ENCODE data around the gene MAPRE2.
"Not testable (repeated sequence)": the region's sequence is repeated elsewhere in the genome, so short reads cannot be mapped to it uniquely, and the experiment has no call there.

MAPRE2 gene

DNA sequence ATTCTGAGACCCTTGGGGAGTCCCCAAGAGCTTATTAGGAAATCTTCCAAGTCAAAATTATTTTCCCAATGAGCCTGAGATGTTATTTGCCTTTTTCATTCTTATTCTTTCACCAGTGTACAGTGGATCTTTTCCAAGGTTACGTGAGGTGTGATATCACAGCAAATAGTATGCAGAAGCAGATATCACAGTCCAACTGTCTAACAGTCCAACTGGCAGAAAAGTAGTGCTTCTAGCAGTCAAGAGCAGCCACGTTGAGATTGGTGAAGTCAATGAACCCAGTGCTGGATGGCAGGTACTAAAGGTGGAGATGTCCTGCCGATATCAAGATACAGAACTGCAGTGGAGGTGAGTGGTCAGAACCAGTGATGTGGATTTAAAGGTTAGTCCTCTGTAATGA, 120.7 kb downstream of the MAPRE2 start:
- no peak overlapping the region for H3K4me3 ChIP-seq (ENCODE audit: low read length)
- TF ChIP-seq ZNF274 (IDR thresholded peaks at IDR 0.05; ENCODE audit: low read depth, low read length) = no peak

DNA sequence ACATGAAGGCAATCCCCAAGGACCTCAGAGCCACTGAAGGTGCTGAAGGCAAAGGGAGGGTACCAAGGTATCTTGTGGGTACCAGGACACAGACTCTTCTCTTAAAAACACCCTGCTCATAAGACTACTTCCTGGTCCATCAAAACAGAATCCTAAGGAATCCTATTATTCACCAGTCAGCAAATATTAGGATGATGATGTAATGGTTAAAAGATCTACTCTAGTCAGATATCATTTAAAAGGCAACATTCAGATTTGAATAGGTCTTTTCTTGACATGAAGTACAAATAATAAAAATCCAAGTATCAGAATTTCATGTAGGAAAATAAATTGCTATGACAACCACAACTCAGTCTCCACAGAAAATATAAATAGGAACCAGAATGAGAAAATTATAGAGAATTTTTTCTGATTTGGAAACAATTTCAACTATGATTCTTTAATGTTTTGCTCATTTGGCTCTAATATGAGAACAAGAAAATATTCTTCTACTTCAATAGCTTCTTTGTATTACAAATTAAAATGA, 121.9 kb downstream of the MAPRE2 start:
- no peak for TF ChIP-seq ZNF274 (IDR thresholded peaks at IDR 0.05; ENCODE audit: low read depth, low read length)
- no peak overlapping the region for H3K4me3 ChIP-seq (ENCODE audit: low read length)

DNA sequence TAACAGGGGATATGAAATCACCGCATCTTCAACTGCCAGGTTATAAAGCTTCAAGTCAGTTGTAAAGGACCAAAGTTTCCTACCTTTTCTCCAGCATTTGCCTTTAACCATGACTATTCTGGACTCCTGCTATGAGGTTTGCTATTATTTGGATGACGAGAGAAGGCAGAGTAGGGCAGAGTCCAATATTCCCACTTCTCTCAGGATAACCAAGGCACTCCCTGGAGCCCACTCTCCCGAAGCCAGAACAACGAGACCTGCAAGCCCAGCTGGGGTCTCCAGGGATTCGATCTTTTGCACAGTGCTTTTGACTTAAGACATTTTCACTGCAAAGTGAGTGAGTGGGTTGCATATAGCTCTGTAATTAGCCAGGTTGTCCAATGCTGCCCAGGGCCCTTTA, 122.5 kb downstream of the MAPRE2 start:
- TF ChIP-seq ZNF274 (IDR thresholded peaks at IDR 0.05; ENCODE audit: low read depth, low read length) = no peak
- no peak overlapping the region for H3K4me3 ChIP-seq (ENCODE audit: low read length)

DNA sequence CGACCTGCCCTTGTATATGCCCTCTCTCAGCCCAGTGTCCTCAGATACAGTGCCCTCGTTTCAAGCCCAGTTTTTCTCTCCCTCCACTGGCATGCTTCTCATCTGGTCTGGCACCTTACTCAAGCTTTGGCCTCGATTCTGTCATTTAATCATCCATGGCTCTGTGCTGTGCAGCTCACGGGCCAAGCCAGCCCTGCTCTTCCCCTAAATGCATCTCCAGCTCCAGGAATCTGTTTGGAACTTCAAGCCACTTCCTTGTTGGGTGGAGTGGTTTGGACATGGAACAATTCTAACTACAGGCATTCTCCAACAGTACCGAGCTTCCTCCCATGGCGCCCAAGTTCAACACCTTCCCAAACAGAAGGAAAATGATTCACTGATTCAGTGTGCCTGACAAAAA, 122.9 kb downstream of the MAPRE2 start:
- TF ChIP-seq ZNF274 (IDR thresholded peaks at IDR 0.05; ENCODE audit: low read depth, low read length) = no peak
- no peak overlapping the region for H3K4me3 ChIP-seq (ENCODE audit: low read length)

DNA sequence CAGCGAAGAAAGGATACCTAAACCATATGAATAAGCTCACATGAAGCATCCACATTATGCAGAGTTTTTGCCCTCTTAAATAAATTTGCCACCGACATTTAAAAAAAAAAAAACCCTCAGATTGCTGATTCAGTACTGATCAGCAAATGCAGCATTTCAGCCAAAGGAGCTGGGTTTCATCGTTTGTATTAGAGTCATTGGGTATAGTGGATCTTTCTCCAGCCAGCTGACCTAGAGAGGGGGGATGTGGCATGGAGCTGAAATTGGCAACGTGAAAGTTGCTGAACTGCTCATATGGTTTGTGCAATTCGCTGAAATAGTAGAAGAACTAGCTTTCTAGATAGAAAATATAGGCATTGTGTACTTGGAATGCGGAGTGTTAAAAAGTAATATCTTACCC, 126.1 kb downstream of the MAPRE2 start:
- no peak for TF ChIP-seq ZNF274 (IDR thresholded peaks at IDR 0.05; ENCODE audit: low read depth, low read length)
- no peak overlapping the region for H3K4me3 ChIP-seq (ENCODE audit: low read length)

DNA sequence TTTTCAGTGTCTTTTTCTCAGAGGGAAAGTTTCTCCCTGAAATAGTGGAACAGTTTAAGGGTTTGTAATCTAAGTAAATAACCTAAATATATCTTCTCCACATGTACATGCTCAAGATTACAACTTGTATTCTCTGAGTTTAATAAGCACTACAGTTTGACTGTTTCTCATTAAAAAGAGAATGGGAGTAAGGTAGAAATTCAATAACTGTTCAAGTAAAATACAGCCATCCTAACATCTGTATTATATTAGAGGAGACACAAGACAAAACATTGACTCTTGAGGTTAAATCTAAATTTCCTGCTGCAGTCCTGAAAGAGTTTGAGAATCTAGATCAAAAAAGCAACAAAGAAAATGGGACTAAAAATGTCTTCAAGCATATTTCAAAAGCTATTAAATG, 126.6 kb downstream of the MAPRE2 start:
- H3K4me3 ChIP-seq (ENCODE audit: low read length) = no peak overlapping the region
- TF ChIP-seq ZNF274 (IDR thresholded peaks at IDR 0.05; ENCODE audit: low read depth, low read length) = no peak

DNA sequence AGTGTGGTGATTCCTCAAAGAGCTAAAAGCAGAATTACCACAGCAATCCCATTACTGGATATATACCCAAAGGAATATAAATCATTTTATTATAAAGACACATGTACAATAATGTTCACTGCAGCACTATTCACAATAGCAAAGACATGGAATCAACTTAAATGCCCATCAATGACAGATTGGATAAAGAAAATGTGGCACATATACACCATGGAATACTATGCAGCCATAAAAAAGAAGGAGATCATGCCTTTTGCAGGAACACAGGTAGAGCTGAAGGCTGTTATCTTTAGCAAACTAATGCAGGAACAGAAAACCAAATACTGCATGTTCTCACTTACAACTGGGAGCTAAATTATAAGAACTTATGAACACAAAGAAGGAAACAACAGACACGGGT, 129.1 kb downstream of the MAPRE2 start:
- H3K4me3 ChIP-seq (ENCODE audit: low read length) = not testable (repeated sequence)

DNA sequence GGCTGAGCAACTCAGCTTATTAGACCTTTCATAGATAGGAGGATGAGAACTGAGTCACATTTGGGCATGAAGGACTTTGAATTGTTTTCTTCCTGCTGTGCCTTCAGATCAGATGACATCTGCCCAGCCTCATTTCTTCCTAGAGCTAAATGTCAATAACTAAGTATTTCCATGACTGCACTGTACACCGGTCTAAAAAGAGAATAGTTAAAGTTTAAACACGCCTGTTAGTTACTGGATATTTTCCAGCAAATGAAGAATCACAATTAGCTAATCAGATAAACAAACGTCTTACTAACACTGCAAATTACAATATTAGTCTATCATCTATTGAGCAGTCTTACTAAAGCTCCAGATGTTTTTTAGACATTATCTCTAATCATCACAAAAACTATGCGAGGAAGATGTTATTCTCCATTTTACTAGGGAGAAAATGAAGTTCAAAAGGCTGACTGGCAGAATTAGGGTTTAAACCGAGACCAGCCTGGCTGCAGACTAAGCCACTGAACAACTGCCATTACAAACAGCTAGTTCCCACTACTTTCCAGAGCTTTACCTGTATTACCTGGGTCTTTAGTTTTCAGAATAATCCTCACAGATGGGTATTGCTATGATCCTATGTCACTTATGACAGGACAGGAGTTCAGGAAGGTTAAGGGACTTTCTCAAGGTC, 130.2 kb downstream of the MAPRE2 start:
- no peak overlapping the region for H3K4me3 ChIP-seq (ENCODE audit: low read length)
- TF ChIP-seq ZNF274 (IDR thresholded peaks at IDR 0.05; ENCODE audit: low read depth, low read length) = no peak

DNA sequence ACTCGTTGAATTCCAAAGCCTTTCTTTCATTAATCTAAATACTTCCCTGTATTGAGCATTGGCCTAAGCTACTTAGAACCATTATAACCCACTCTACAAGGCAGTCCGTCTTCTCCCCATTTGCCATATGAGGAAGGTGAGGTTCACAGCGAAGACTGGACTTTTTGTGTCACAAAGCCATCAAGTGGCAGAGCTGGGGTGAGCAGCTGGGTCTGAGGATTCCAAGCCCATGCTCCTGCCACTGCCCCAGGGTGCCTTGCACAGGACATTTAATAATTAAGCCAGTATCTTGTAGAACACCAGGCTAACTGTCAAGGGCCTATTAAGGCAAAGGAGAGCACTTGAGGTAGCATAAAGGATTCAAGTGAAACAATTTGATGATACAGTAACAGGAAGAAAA, 130.8 kb downstream of the MAPRE2 start:
- H3K4me3 ChIP-seq (ENCODE audit: low read length) = no peak overlapping the region
- no peak for TF ChIP-seq ZNF274 (IDR thresholded peaks at IDR 0.05; ENCODE audit: low read depth, low read length)

DNA sequence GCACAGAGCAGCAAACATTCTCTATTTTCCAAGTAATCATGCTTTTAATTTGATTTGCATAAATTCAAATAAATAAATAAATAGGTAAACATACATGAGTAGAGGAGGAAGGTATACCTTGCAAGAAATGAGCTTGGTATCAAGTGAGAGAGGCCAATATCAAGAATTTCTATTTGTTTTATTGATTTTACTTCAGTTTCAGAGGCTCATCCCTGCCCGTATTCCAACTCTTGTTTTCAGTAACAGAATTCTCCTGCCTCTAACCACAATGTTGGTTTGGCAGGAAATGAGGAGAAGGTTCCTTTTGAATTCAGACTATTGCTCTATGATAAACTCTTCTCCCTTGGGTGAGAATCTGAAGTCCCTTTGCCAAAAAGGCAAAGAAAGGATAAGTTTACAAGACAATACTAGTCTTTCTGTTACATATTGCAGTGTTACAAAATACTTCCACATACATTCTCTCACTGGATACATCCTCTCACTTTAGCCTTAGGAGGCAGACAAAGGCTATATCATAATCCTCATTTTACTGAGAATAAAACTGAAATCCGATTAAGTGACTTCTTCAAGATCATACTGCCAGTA, 131.3 kb downstream of the MAPRE2 start:
- H3K4me3 ChIP-seq (ENCODE audit: low read length) = no peak overlapping the region

DNA sequence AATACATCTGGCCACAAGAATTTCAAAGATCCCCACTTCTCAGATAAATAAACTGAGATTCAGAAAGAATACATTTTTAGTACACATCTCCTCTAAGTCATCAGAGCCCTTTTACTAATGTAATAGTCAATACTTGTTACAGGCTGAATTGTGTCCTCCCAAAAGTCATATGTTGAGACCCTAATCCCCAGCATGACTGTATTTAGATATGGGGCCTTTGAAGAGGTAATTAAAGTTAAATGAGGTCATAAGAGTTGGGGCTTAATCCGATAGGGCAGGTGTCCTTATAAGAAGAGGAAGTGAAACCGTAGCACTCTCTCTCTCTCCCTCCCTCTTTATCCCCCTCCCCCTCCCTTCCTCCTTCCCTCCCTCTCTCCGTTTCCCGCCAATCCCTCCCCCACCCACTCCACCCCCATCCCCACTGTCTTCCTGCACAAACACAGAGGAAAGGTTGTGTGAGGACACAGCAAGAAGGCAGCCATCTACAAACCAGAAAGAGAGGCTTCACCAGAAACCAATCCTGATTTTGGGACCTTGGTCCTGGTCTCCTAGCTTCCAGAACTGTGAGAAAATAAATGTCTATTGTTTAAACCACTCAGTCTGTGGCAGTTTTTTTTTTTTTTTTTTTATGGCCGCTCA, 133.0 kb downstream of the MAPRE2 start:
- no peak for TF ChIP-seq ZNF274 (IDR thresholded peaks at IDR 0.05; ENCODE audit: low read depth, low read length)
- H3K4me3 ChIP-seq (ENCODE audit: low read length) = no peak overlapping the region

More for the DNA sequence above, 131.3 kb downstream of the MAPRE2 start:
- TF ChIP-seq ZNF274 (IDR thresholded peaks at IDR 0.05; ENCODE audit: low read depth, low read length) = no peak

DNA sequence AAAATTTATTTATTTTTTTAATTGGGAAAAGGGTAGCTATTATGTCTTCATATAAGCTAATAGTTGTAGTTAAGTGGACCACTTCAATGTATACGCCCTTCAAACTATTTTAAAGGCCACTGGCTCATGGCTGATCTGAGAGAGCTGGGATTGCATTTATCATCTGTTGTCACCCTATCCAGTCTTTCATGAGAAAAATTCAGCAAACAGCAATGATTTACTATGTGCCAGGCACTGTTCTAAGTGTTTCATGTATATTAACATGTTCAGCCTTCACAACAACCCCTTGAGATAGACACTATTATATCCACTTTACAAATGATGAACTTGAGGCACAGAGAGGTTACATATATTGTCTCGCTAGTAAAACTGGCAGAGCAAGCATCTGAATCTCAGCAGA, 133.5 kb downstream of the MAPRE2 start:
- TF ChIP-seq ZNF274 (IDR thresholded peaks at IDR 0.05; ENCODE audit: low read depth, low read length) = no peak

DNA sequence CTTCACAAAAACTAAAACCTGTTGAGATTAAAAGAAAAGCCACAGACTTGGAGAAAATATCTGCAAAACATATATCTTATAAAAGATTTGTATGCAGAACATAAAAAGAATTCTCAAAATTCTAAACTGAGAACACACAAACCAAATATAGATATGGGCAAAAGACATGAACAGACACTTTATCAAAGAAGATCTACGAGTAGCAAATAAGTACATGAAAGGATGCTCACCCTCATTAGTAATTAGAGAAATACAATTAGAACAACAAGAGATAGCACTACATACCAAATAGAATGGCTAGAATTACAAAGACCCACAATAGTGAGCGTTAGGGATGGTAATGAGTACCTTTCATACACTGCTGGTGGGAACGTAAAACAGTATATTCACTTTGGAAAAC, 135.7 kb downstream of the MAPRE2 start:
- TF ChIP-seq ZNF274 (IDR thresholded peaks at IDR 0.05; ENCODE audit: low read depth, low read length) = no peak

More for the DNA sequence above, 133.5 kb downstream of the MAPRE2 start:
- no peak overlapping the region for H3K4me3 ChIP-seq (ENCODE audit: low read length)

DNA sequence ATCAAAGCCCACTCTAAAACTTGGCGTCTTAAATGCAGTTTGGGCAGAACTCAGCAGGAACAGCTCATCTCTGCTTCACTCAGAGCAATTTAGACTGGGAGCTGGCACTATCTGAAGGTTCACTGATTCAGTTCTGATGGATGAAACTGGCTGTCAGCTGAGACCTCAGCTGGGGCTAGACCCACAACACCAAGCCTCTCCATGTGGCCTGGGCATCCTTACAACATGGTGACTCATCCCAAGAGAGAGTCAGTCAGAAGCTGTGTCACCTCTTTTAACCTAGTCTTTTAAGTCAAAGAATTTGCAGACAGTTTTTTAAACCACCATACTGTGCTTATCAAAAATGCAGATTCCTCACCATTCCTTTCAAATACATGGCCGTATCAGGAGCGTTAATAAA, 137.0 kb downstream of the MAPRE2 start:
- TF ChIP-seq ZNF274 (IDR thresholded peaks at IDR 0.05; ENCODE audit: low read depth, low read length) = no peak
- H3K4me3 ChIP-seq (ENCODE audit: low read length) = no peak overlapping the region

More for the DNA sequence above, 135.7 kb downstream of the MAPRE2 start:
- H3K4me3 ChIP-seq (ENCODE audit: low read length) = no peak overlapping the region

DNA sequence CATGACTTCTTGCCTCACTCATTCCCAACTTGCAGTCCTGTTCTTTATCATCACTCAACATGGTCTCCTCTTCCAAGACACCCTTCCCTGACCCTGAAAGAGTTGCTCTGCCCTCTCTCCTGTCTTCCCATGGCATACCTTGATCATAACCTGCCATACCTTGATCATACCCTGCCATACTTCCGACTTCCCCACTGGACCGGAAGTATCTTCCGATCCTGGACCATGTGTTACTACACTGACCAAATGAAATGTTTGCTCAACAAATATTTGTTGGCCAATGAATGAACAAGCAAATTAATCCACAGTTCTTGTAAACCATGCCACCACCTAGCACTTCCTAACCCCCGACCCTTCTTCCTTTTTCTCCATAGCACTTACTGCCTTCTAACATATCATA, 138.7 kb downstream of the MAPRE2 start:
- H3K4me3 ChIP-seq (ENCODE audit: low read length) = no peak overlapping the region
- TF ChIP-seq ZNF274 (IDR thresholded peaks at IDR 0.05; ENCODE audit: low read depth, low read length) = no peak
